NCI-H460 (cell line): ENCODE data around the gene CARD10. TPM values are rescaled to one million over a fixed set of nuclear protein-coding genes. Genes with fewer than 3 reads are reported as not detected.
"Not testable (repeated sequence)": the region's sequence is repeated elsewhere in the genome, so short reads cannot be mapped to it uniquely, and the experiment has no call there.

Source experiments
- DNase-seq: peaks from one replicate; pipeline ENCODE4 v3.0.0-alpha.2; 2016; ENCODE audit warnings: low read depth; ENCODE audit errors: extremely low read depth
- total RNA-seq: library from RNA; depleted of rRNA; stranded (reverse); fragments of >200 nt; shearing (Covaris generic); gene quantifications from 2 replicates; pipeline ENCODE4 v1.2.3, GENCODE V29; 2014

CARD10 gene
- total RNA-seq, 1 experiment from 2014 or later = 4.7 TPM

DNA sequence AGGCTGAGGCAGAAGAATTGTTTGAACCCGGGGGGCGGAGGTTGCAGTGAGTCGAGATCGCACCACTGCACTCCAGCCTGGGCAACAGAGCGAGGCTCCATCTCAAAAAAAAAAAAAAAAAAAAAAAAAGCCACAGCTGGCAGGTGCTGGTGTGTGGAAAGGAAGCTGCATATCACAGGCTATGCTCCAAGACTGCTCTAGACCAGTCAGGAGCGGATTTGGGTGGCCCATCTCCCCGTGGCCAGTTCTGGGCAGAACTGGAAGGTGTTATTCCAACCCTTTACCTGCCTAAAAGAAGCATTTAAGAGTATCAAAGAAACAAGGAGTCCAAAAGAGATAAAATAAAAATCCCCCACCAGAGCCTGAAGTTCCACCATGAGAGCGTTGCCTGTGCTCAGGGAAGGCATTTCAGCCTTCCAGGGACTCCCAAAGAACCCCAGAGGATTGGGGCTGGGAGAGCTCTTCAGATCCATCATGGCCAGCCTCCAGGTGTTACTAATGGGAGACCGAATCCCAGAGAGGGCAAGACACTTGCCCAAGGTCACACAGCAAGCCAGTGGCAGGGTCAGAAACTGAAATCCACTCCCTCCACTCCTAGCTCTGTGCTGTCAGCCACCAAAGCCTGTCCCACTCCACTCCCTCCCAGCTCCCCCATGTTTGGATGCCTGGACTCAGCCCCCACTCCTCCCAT, 47.3 kb downstream of the CARD10 start:
- DNase-seq = no peak

GRCh38 chr22:37470087-37470445, 49.1 kb downstream of the CARD10 start:
- no peak for DNase-seq

DNA sequence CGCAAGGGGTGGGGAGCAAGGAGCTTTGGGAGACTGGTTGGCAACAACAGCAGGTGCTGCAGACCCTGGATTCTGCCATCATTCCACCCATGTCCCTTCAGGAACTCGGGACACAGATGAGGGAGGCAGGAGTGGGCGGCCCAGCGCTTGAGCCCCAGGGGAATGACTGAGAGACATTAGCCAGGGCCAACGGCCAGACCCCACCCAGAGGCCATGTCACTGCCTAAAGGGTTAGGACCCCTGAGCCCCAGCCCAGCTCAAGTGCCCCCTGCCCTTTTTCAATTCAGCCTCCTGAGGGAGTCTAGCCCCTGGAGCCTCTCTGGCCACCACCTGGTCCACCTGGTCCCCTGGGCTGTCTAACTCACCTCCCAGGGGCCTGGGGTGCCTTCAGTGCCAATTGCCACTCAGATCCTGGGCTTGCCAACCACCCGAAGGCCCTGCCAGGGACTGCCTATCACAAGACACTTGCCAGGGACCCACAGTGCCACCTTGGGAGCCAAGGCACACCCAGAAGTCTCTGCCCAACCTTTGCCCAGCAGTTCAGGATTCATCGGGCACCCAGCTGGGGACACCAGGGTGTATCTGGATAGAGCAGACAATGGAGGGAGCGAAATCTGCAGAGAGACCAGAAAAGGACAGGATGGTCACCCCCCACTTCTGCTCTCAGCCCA, 49.7 kb downstream of the CARD10 start:
- no peak for DNase-seq

DNA sequence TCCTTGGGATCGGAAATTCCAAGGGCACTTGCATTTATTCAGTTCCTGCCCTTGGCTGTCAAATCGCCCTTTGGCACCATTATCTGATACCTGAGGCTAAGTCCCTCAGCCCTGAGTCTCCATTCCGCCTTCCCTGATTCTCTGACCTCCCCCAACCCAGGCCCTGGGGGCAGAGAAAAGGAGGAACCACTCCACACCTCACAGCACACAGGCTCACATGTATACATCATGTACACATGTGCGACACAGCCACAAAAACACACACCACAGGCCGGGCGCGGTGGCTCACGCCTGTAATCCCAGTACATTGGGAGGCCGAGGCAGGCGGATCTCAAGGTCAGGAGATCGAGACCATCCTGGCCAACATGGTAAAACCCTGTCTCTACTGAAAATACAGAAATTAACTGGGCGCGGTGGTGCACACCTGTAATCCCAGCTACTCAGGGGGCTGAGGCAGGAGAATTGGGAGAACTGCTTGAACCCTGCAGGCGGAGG, 51.0 kb downstream of the CARD10 start:
- not testable (repeated sequence) for DNase-seq

DNA sequence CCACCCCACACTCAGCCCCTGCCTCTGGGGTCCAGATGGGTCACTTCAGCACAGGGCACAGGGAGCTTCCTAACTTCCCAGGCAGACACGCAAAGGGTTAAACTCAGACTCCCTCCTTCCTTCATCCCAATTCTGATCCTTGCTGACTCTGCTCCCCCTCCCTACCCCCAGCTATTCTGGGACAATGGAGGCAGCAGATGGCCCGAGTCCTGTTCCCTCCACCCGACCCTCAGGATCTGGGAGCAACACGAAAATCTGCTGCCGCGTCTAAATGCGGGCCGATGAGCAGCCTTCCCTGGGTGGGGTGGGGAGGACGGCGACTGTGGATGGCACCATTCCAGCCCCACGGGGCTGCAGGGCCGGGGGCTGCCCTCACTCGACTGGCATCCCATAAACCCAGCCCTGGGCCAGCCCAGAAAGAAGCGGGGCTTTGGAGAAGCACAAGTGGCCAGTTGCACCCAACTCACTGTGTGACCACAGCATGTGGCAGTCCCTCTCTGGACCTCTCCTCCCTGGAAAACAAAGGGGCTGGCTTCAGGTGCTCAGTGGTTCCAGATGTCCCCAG, 51.7 kb downstream of the CARD10 start:
- DNase-seq = no peak

GRCh38 chr22:37464181-37464580, 55.0 kb downstream of the CARD10 start:
- no peak for DNase-seq

DNA sequence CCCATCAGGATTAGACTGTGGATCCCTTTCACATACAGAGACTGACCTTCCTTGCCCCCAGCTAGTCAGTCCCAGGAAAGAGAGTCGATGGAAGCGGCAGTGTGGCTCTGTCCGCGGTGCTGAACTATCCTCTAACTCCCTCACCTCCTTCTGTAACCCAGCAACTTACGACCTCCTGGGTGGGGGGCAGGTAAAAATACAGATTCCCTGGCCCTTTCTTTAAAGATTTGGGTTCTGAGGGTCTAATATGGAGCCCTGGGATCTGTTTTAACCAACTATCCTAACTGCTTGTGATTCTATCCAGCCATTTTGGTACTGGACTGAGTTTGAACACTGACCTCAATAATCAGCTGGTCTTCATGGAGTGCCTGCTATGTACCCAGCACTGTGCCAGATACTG, 56.2 kb downstream of the CARD10 start:
- DNase-seq = no peak

GRCh38 chr22:37462436-37462835, 56.8 kb downstream of the CARD10 start:
- no peak for DNase-seq

- DNase-seq = no peak
Observed at GRCh38 chr22:37461961-37462360, 57.3 kb downstream of the CARD10 start.

DNA sequence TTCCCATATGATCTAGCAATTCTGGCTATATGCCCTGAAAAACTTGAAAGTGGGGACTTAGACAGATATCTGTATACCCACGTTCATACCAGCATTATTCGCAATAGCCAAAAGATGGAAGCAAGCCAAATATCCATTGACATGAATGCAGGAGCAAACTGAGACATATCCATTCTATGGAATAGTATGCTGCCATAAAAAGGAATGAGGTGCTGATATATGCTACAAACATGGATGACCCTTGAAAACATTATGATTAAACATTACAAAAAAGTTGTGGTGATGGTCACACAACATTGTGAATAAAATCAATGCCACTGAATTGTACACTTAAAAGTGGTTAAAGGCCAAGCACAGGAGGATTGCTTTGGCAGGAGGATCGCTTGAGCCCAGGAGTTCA, 58.5 kb downstream of the CARD10 start:
- DNase-seq = no peak

GRCh38 chr22:37459206-37459605, 60.0 kb downstream of the CARD10 start:
- DNase-seq = no peak

- DNase-seq = peak; percentile 50
Observed at GRCh38 chr22:37457093-37457893, 61.9 kb downstream of the CARD10 start.

DNA sequence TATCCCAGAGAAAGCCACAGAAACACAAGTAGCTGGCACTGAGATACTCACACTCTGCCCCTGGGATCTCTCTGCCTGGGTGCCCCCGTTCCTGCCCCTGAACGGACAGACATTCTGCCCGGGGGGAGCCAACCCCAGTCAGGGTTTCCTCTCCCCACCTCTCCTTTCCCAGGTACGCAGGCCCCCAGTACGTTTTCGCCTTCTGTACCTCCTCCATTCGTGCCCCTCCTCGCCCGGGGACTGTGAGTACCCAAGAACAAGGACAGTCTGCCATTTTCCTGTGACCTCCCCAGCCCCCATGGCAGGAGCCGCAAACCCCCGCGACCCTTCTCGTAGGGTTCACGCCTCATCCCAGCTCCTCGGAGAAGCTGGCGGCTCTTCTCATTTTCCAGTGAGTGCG, 62.9 kb downstream of the CARD10 start:
- no peak for DNase-seq

GRCh38 chr22:37455896-37456295, 63.3 kb downstream of the CARD10 start:
- DNase-seq = no peak

DNA sequence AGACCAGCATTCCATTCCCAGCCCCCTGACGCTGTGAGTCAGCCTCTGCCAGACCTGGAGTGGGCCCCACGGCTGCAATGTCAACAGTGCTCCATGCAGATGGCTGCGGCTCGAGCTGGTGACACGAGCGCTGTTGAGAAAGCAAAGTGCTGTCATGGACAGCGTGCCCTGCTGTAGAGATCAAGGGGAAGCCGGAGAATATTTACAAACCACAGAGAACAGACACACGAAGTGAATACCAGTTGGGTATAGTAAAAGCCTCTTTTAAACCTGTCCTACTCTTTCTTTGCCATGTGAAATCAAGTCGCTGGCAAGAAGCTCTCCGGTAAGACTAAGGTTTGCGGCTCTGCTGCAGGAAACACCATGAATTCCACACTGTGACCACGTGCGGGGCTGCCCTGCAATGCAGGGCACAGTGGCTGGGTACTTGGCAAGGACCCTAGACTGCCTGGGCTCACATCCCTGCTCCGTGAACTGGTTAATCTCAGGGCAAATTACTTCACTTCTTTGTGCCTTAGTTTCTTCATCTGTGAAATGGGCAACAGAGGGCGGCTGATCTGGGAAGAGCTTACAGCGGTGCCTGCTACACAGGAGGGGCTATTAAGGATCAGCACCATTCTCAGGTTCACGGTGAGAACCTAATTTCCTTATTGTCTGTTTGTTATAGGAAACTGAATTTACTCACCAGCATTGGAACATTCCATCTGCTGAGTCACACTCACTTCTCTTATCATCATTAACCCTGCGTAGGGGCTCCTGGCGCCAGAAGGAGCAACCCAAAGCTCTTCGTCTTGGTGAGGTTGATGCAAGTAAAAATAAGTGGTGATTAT, 64.1 kb downstream of the CARD10 start:
- no peak for DNase-seq

GRCh38 chr22:37453696-37454095, 65.5 kb downstream of the CARD10 start:
- no peak for DNase-seq

GRCh38 chr22:37451218-37451617, 68.0 kb downstream of the CARD10 start:
- DNase-seq = no peak

DNA sequence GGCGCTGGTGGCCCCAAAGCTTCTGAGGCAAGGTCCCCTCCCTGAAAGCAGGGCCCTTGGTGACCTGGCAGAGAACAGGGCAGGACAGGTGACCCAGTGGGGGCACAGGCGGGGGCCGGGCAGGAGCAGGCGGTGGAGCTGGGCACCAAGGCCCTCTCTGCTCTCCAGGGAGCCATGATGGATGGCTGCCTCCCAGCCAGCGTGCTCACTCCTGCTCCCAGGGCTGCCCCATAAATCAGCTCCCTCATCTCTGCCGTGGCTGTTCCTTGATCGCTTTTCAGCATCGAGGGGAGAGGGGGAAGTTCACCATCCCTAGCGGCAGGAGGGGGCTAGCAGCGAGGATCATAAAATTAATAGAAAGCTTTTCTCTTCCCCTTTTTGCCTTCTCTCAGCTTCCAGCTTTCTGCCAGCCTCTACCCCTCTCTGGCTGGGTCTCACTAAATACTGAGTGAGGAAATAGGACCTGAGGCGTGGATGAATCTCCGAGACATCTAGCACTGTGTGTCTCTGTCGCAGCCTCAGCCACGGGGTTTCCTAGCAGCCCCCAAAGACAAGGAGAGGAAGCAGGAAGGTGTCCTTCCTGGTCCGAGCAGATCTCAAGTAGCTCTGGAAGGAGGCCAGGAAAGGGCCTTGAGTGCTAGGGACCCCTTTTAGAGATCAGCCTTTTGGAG, 69.7 kb downstream of the CARD10 start:
- no peak for DNase-seq

DNA sequence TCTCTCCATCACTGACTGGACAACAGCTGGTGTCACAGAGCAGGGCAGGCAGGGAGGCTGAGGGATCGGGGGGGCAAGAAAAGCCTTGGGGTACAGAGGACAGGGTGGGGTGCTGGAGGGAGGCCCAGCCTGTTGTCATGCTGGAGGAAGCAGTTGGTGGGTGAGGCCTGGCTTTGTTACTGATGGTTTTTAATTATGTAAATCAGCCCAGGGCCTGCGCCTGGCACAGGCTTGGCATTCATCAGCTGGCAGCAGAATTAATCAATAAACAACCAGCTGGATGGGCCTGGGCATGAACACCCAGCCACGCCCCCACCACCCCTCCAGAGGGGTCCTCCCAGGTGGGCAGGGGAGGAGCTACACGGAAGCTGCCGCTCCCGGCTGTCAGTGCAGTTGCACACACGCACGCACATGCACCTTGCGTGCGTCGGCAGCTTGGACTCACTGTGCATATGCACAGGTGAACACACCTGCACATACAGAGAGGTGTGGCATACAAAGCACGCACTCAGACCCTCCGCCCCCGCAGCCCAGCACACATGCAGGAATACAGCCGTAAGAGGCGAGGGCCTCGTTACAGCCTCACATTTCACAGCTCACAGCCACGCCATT, 70.6 kb downstream of the CARD10 start:
- DNase-seq = no peak
